Measurements from ENCODE around the gene TXLNB. TPM values are rescaled to one million over a fixed set of nuclear protein-coding genes. Genes with fewer than 3 reads are reported as not detected.
A peak's percentile ranks its signal among the peaks of the same experiment; 100 is the strongest.
"Not testable (repeated sequence)": the region's sequence is repeated elsewhere in the genome, so short reads cannot be mapped to it uniquely, and the experiment has no call there.

The TXLNB gene
- total RNA-seq, 2 experiments from 2014 or later, result 0.17 to 0.31 TPM

DNA sequence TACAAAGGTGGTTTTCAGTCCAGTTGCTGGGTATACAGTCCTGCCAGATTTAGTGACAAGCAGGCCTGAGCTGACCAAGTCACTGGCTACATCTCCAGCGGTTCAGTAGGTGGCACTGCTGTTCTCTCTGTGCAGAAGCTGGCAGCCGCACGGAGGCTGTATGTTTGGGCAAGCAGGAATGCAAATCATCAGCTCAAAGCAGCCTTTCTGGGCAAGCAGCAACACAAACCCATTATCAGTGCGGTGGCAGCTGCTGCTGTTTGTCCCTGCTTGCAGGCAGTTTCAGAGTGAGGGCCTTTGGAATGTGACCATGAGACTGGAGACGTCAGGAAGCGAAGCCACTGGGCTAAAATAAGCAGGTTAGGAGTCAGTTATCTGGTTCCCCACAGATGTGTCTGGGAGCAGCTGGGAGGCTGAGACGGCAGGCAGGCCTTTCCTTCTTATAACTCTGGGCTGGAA, 72.5 kb downstream of the TXLNB start:
- peak overlapping the region; percentile 27 for H3K4me3 Mint-ChIP-seq
- H3K9me3 Mint-ChIP-seq, result no peaks in the 10 kb centered on the region
- H3K36me3 Mint-ChIP-seq, result no peaks in the 10 kb centered on the region
- H3K27me3 Mint-ChIP-seq, result no peaks in the 10 kb centered on the region
- no peak overlapping the region for H3K27ac Mint-ChIP-seq
- ChIA-PET POLR2A (interaction anchor here (0.8 to 1.6 kb wide), 4 partner anchors 41 to 156 kb away, joined by 3 to 7 read pairs (median 4); partner anchors contain the start of gene CITED2), CTCF (interaction anchor here (0.6 to 6.8 kb wide), 58 partner anchors 9 to 403 kb away, joined by 3 to 242 read pairs (median 4); partner anchors contain the start of genes CITED2 and TXLNB)
- peaks cover 7% of the 10 kb centered on the region for H3K4me1 Mint-ChIP-seq (ENCODE audit: low read depth)
- DNase-seq, result peak; percentile 83
- intact Hi-C loops (cut with micrococcal nuclease), result loop anchor here (1.0 to 5.0 kb wide), 6 partner anchors 30 to 145 kb away; partner anchors contain the start of gene TXLNB

DNA sequence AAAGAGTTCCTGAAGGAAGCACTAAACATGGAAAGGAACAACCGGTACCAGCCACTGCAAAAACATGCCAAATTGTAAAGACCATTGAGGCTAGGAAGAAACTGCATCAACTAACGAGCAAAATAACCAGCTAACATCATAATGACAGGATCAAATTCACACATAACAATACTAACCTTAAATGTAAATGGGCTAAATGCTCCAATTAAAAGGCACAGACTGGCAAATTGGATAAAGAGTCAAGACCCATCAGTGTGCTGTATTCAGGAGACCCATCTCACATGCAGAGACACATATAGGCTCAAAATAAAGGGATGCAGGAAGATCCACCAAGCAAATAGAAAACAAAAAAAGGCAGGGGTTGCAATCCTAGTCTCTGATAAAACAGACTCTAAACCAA, 79.3 kb downstream of the TXLNB start:
- intact Hi-C loops (cut with micrococcal nuclease); H3K4me1 Mint-ChIP-seq (ENCODE audit: low read depth); POLR2A ChIA-PET; H3K27ac Mint-ChIP-seq; DNase-seq; H3K4me3 Mint-ChIP-seq; H3K27me3 Mint-ChIP-seq; CTCF ChIA-PET: not testable (repeated sequence)
- Mint-ChIP-seq H3K36me3 (peaks cover 25% of the 10 kb centered on the region), H3K9me3 (peaks cover 43% of the 10 kb centered on the region)

DNA sequence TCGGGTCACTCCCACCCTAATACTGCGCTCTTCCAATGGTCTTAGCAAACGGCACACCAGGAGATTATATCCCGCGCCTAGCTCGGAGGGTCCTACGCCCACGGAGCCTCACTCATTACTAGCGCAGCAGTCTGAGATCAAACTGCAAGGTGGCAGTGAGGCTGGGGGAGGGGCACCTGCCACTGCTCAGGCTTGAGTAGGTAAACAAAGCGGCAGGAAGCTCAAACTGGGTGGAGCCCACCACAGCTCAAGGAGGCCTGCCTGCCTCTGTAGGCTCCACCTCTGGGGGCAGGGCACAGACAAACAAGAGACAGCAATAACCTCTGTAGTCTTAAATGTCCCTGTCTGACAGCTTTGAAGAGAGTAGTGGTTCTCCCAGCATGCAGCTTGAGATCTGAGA, 81.0 kb downstream of the TXLNB start:
- H3K4me3 Mint-ChIP-seq; POLR2A ChIA-PET; intact Hi-C loops (cut with micrococcal nuclease); H3K27me3 Mint-ChIP-seq; DNase-seq; H3K27ac Mint-ChIP-seq; H3K4me1 Mint-ChIP-seq (ENCODE audit: low read depth): not testable (repeated sequence)
- CTCF ChIA-PET, result interaction anchor here (0.9 kb wide), 1 partner anchor 9 kb away, joined by 3 read pairs; no protein-coding TSS in a partner anchor
- peaks cover 35% of the 10 kb centered on the region for H3K36me3 Mint-ChIP-seq
- peaks cover 55% of the 10 kb centered on the region for H3K9me3 Mint-ChIP-seq

DNA sequence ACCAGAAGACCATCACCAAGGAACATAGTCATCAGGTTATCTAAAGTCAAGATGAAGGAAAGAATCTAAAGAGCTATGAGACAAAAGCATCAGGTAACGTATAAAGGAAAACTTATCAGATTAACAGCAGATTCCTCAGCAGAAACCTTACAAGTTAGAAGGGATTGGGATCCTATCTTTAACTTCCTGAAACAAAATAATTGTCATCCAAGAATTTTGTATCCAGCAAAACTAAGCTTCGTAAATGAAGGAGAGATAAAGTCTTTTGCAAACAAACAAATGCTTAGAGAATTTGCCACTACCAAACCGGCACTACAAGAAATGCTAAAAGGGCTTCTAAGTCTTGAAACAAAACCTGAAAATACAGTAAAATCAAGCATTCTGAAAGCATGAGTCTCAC, 86.0 kb downstream of the TXLNB start:
- Mint-ChIP-seq H3K27ac (no peak overlapping the region), H3K4me3 (no peak overlapping the region), H3K36me3 (peaks cover 37% of the 10 kb centered on the region), H3K4me1 (ENCODE audit: low read depth) (peaks cover 4% of the 10 kb centered on the region), H3K27me3 (no peaks in the 10 kb centered on the region), H3K9me3 (peaks cover 47% of the 10 kb centered on the region)
- no peak for DNase-seq
- CTCF ChIA-PET, result interaction anchor here (1.2 to 1.6 kb wide), 3 partner anchors 14 to 390 kb away, joined by 3 to 6 read pairs (median 4); no protein-coding TSS in a partner anchor
- POLR2A ChIA-PET, result no interaction called here
- intact Hi-C loops (cut with micrococcal nuclease), result no loop called here

DNA sequence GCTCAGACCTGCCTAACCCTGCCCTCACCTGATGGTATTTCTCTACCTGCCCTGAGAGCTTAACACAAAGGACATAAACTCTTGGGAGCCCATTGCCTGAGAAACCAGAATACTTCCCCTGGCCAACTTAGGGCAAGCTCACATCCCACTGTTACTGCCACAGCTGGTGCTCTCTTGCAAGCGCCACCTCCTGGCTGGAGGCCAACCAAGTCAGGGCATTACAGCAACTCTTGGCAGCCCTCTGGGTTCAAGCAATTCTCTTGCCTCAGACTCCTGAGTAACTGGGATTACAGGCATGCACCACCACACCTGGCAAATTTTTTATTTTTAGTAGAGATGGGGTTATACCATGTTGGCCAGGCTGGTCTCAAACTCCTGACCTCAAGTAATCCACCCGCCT, 86.8 kb downstream of the TXLNB start:
- H3K27ac Mint-ChIP-seq, result no peak overlapping the region
- peak; percentile 24 for DNase-seq
- peaks cover 39% of the 10 kb centered on the region for H3K9me3 Mint-ChIP-seq
- peaks cover 35% of the 10 kb centered on the region for H3K36me3 Mint-ChIP-seq
- H3K4me1 Mint-ChIP-seq (ENCODE audit: low read depth), result no peaks in the 10 kb centered on the region
- no peak overlapping the region for H3K4me3 Mint-ChIP-seq
- ChIA-PET CTCF (interaction anchor here (0.5 to 1.3 kb wide), 4 partner anchors 82 to 391 kb away, joined by 3 to 4 read pairs (median 3); no protein-coding TSS in a partner anchor), POLR2A (no interaction called here)
- no peaks in the 10 kb centered on the region for H3K27me3 Mint-ChIP-seq
- intact Hi-C loops (cut with micrococcal nuclease), result no loop called here

DNA sequence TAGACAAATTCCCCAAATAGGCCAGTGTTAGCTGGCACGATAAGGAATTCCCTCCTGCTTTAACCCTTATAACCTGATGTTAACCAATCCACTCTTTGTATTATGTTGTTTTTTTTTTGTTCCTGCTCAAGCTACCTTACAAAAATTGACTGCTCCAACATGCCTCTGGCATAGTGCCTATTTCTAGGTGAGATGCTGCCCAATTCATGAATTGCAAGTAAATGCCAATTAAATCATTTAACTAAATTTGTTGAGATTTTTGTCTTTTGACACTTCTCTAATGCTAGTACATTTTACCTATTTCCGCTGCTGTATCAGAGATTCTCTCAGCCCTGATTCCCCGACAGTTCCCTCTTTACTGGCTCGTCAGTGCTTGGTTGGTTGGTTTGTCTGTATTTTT, 90.4 kb downstream of the TXLNB start:
- Mint-ChIP-seq H3K4me1 (ENCODE audit: low read depth) (no peaks in the 10 kb centered on the region), H3K27ac (no peak overlapping the region), H3K36me3 (peaks cover 11% of the 10 kb centered on the region), H3K27me3 (no peaks in the 10 kb centered on the region), H3K9me3 (peaks cover 10% of the 10 kb centered on the region), H3K4me3 (no peak overlapping the region)
- POLR2A ChIA-PET, result no interaction called here
- intact Hi-C loops (cut with micrococcal nuclease), result no loop called here
- CTCF ChIA-PET, result no interaction called here
- no peak for DNase-seq

DNA sequence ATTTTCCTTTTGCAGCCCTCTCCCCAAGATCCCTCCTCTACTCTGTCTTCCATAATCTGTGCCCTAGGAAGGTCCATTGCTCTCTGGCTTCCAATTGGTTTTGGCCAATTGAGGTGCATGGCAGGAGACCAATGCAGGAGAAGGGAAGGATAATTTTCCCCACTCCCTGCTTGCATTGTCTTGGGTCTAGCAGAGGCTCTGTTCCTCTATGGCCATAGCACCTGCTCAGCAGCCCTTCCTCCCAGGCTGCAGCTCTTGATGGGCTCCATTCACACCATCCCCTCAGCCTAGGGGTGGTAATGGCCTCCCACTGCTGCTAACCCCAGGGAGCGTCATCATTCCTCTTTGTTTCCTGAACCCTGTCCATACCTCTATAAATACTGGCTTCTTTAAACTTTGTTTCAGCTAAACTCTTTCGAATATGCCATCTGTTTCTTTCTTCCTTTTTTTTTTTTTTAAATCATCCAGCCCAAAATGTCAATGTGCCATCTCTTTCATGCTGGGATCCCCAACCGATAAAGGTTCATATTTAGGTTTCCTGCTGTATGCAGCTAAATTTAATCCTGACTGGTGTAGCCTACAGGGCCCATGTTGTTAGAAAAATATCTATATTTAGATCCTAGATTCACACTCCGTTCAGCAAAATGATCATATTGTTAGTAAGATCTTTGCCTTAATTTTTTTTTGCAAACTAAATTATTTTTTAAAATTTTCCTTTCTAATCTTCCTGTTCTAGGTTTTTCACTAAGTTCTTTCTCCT, 93.1 kb downstream of the TXLNB start:
- Mint-ChIP-seq H3K9me3 (no peaks in the 10 kb centered on the region), H3K27ac (no peak overlapping the region), H3K27me3 (no peaks in the 10 kb centered on the region), H3K4me3 (no peak overlapping the region), H3K4me1 (ENCODE audit: low read depth) (no peaks in the 10 kb centered on the region), H3K36me3 (peaks cover 2% of the 10 kb centered on the region)
- no peak for DNase-seq
- CTCF ChIA-PET, result interaction anchor here (1.0 to 1.2 kb wide), 2 partner anchors 21 to 146 kb away, joined by 3 to 5 read pairs; no protein-coding TSS in a partner anchor
- POLR2A ChIA-PET, result interaction anchor here (0.7 to 1.0 kb wide), 2 partner anchors 64 to 166 kb away, joined by 3 read pairs; no protein-coding TSS in a partner anchor
- intact Hi-C loops (cut with micrococcal nuclease), result no loop called here

DNA sequence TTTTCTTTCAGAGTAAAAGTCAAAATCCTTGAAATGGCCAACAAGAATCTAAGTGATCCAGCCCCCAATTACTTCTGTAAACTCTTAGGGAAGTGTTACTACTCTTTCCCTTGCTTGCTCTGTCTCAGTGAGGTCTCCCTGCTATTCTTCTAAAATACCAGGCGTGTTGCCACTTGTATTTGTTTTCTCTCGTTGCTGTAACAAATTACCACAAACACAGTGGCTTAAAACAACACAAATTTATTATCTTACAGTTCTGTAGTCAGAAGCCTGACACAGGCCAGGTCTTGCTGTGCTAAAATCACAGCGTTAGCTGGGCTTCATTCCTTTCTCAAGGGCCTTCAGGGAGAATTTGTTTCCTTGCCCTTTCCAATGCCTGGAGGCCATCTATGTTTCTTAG, 97.1 kb downstream of the TXLNB start:
- Mint-ChIP-seq H3K36me3 (no peaks in the 10 kb centered on the region), H3K9me3 (no peaks in the 10 kb centered on the region), H3K4me1 (ENCODE audit: low read depth) (no peaks in the 10 kb centered on the region), H3K27ac (no peak overlapping the region), H3K27me3 (no peaks in the 10 kb centered on the region), H3K4me3 (no peak overlapping the region)
- CTCF ChIA-PET, result interaction anchor here (1.0 kb wide), 1 partner anchor 170 kb away, joined by 3 read pairs; no protein-coding TSS in a partner anchor
- intact Hi-C loops (cut with micrococcal nuclease), result no loop called here
- POLR2A ChIA-PET, result no interaction called here
- DNase-seq, result no peak

Other genes starting within 250 kb of the TXLNB start
- gene HECA, start 156.9 kb downstream of the TXLNB start, total RNA-seq, result 10 to 100 TPM; 75.7 to 76.6 TPM
- 10 to 100 TPM; 50.1 to 52.1 TPM for gene CITED2, start 82.7 kb upstream of the TXLNB start, total RNA-seq